ENCODE results near the gene UPF1.

DNA sequence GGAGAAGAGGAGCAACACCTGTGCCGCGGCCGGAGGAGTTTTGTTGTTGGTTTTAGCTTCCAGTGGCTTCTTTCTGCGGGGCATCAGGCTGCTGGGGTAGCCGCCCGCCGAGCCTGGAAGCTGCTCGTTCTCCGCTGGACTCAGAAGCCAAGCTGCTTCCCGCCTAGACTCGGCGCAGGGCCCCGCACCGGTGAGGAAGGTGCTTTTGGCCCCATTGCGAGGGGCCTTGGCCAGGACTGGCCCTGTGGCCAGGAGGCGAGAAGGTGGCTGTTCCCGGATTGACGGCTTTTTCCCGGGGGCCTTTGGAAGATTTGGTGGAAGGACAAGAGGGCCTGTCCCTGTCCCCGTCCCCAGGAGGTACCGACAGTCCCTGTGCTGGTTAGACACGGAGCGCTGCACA, 35.4 kb downstream of the UPF1 start:
- TF ChIP-seq, protein P1, sequence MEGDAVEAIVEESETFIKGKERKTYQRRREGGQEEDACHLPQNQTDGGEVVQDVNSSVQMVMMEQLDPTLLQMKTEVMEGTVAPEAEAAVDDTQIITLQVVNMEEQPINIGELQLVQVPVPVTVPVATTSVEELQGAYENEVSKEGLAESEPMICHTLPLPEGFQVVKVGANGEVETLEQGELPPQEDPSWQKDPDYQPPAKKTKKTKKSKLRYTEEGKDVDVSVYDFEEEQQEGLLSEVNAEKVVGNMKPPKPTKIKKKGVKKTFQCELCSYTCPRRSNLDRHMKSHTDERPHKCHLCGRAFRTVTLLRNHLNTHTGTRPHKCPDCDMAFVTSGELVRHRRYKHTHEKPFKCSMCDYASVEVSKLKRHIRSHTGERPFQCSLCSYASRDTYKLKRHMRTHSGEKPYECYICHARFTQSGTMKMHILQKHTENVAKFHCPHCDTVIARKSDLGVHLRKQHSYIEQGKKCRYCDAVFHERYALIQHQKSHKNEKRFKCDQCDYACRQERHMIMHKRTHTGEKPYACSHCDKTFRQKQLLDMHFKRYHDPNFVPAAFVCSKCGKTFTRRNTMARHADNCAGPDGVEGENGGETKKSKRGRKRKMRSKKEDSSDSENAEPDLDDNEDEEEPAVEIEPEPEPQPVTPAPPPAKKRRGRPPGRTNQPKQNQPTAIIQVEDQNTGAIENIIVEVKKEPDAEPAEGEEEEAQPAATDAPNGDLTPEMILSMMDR (IDR thresholded peaks at IDR 0.05) = no peak
- TF ChIP-seq RCOR1 (IDR thresholded peaks at IDR 0.05; ENCODE audit: low read length) (no peak), SMC3 (IDR thresholded peaks at IDR 0.05; ENCODE audit: low read depth, low read length) (no peak)

Data from SK-N-SH (cell line).